Calu3 (cell line): ENCODE results near the gene IGFBP5. TPM values are rescaled to one million over a fixed set of nuclear protein-coding genes. Genes with fewer than 3 reads are reported as not detected.

Source experiments
- BruUV-seq: library from RNA; stranded (reverse); fragments of 400-500 nt; replicated peaks from 2 replicates; lab custom pipeline; 2021; lab: Mats Ljungman, UMichigan
- CTCF ChIA-PET: fragments of 300-600 bp; sonication (Branson Sonifier 250); formaldehyde crosslinking; loops from one replicate; lab custom pipeline; 2022; ENCODE audit warnings: antibody characterized with exemption; lab: Charles Lee
- DNase-seq: peaks from one replicate; pipeline ENCODE4 v3.0.0; 2022
- H3K27ac Mint-ChIP-seq: one replicate; pipeline ENCODE4 v1.8.0; 2022; ENCODE audit warnings: mixed read lengths; ENCODE audit not compliant: unreplicated experiment
- H3K27me3 Mint-ChIP-seq: one replicate; pipeline ENCODE4 v1.8.0; 2022; ENCODE audit warnings: mixed read lengths; ENCODE audit not compliant: unreplicated experiment
- H3K36me3 Mint-ChIP-seq: one replicate; pipeline ENCODE4 v1.8.0; 2022; ENCODE audit warnings: mild to moderate bottlenecking, moderate library complexity, mixed read lengths; ENCODE audit not compliant: insufficient read depth, unreplicated experiment
- H3K4me1 Mint-ChIP-seq: one replicate; pipeline ENCODE4 v1.8.0; 2022; ENCODE audit warnings: mild to moderate bottlenecking, low read depth, mixed read lengths; ENCODE audit not compliant: unreplicated experiment
- H3K4me3 Mint-ChIP-seq: one replicate; pipeline ENCODE4 v1.8.0; 2022; ENCODE audit warnings: mild to moderate bottlenecking, low read depth, moderate library complexity, mixed read lengths; ENCODE audit not compliant: unreplicated experiment
- H3K9me3 Mint-ChIP-seq: one replicate; pipeline ENCODE4 v1.8.0; 2022; ENCODE audit warnings: low read depth, mixed read lengths; ENCODE audit not compliant: unreplicated experiment
- CTCF ChIP-seq: fragments of 200-600 bp; IDR thresholded peaks from one replicate; pipeline ENCODE4 v1.8.0; 2022; ENCODE audit warnings: antibody characterized with exemption; ENCODE audit not compliant: unreplicated experiment
- intact Hi-C: fragments of 100-400 bp; cut with micrococcal nuclease; formaldehyde crosslinking; loops from one replicate; pipeline ENCODE4 v1.10.0; 2022; ENCODE audit not compliant: unreplicated experiment
- total RNA-seq: library from RNA; stranded (reverse); gene quantifications from 2 replicates; pipeline ENCODE4 v1.2.3, GENCODE V29; 2022

Gene IGFBP5
- total RNA-seq, 1 experiment from 2014 or later = 14.8 TPM

GRCh38 chr2:216696751-216697560, 1.6 kb upstream of the IGFBP5 start:
- Mint-ChIP-seq H3K27ac (peak overlapping the region; percentile 68), H3K4me1 (peaks cover 39% of the 10 kb centered on the region), H3K9me3 (no peaks in the 10 kb centered on the region), H3K36me3 (peaks cover 12% of the 10 kb centered on the region), H3K4me3 (no peak overlapping the region), H3K27me3 (no peaks in the 10 kb centered on the region)
- peak; percentile 35 for DNase-seq
- intact Hi-C loops = loop anchor here (1.0 to 10.0 kb wide), 6 partner anchors 288 to 1015 kb away; no protein-coding TSS in a partner anchor
- no TSS peak for BruUV-seq
- TF ChIP-seq CTCF = no peak
- CTCF ChIA-PET = interaction anchor here (2.0 kb wide), 1 partner anchor 1017 kb away, joined by 7 read pairs; no protein-coding TSS in a partner anchor

GRCh38 chr2:216696321-216696720, 972 bp upstream of the IGFBP5 start:
- BruUV-seq = no TSS peak
- no peak overlapping the region for H3K27ac Mint-ChIP-seq
- CTCF ChIA-PET = interaction anchor here (1.4 kb wide), 1 partner anchor 62 kb away, joined by 7 read pairs; no protein-coding TSS in a partner anchor
- intact Hi-C loops = loop anchor here (5.0 to 10.0 kb wide), 5 partner anchors 288 to 1016 kb away; no protein-coding TSS in a partner anchor
- H3K36me3 Mint-ChIP-seq = peaks cover 14% of the 10 kb centered on the region
- H3K27me3 Mint-ChIP-seq = no peaks in the 10 kb centered on the region
- no peak for DNase-seq
- no peak overlapping the region for H3K4me3 Mint-ChIP-seq
- H3K4me1 Mint-ChIP-seq = peaks cover 44% of the 10 kb centered on the region
- H3K9me3 Mint-ChIP-seq = no peaks in the 10 kb centered on the region
- no peak for TF ChIP-seq CTCF

- BruUV-seq = no TSS peak
- Mint-ChIP-seq H3K36me3 (peaks cover 14% of the 10 kb centered on the region), H3K9me3 (no peaks in the 10 kb centered on the region), H3K27ac (no peak overlapping the region), H3K4me3 (no peak overlapping the region), H3K27me3 (no peaks in the 10 kb centered on the region), H3K4me1 (peaks cover 57% of the 10 kb centered on the region)
- CTCF ChIA-PET = interaction anchor here (0.6 to 1.4 kb wide), 9 partner anchors 41 to 1018 kb away, joined by 3 to 7 read pairs (median 5); no protein-coding TSS in a partner anchor
- no peak for TF ChIP-seq CTCF
- no peak for DNase-seq
- intact Hi-C loops = loop anchor here (5.0 to 10.0 kb wide), 5 partner anchors 290 to 1017 kb away; no protein-coding TSS in a partner anchor
Measured at GRCh38 chr2:216694826-216695217, 527 bp downstream of the IGFBP5 start.

GRCh38 chr2:216694082-216694825, 1.1 kb downstream of the IGFBP5 start:
- Mint-ChIP-seq H3K36me3 (peaks cover 14% of the 10 kb centered on the region), H3K4me1 (peaks cover 58% of the 10 kb centered on the region), H3K4me3 (no peak overlapping the region), H3K27ac (no peak overlapping the region), H3K27me3 (no peaks in the 10 kb centered on the region), H3K9me3 (no peaks in the 10 kb centered on the region)
- no peak for DNase-seq
- CTCF ChIA-PET = interaction anchor here (1.0 to 1.9 kb wide), 2 partner anchors 472 to 999 kb away, joined by 3 to 7 read pairs; no protein-coding TSS in a partner anchor
- intact Hi-C loops = loop anchor here (10.0 kb wide), 2 partner anchors 291 to 411 kb away; no protein-coding TSS in a partner anchor
- no peak for TF ChIP-seq CTCF
- no TSS peak for BruUV-seq
